Neural cell (in vitro differentiated cells): ENCODE measurements around the gene INVS. TPM values are rescaled to one million over a fixed set of nuclear protein-coding genes. Genes with fewer than 3 reads are reported as not detected.

Experiments used
- H2AFZ ChIP-seq: fragments of 200-600, 300-800 bp; sonication (generic), shearing (Covaris generic); 2 replicates; pipeline ENCODE4 v1.6.0; 2014; ENCODE audit warnings: low read depth, mild to moderate bottlenecking, antibody characterized with exemption, low read length, moderate library complexity
- H3F3A ChIP-seq: fragments of 200-600 bp; shearing (Covaris generic); 2 replicates; pipeline ENCODE4 v1.6.1; 2016; ENCODE audit warnings: mild to moderate bottlenecking, moderate library complexity, mixed read lengths, antibody characterized with exemption, low read length; ENCODE audit not compliant: insufficient read depth, poor library complexity, severe bottlenecking
- H3K27ac ChIP-seq: fragments of 200-600, 300-800 bp; sonication (generic), shearing (Covaris generic); 2 replicates; pipeline ENCODE4 v1.5.1; 2014; ENCODE audit warnings: mild to moderate bottlenecking, low read length, moderate library complexity
- H3K27me3 ChIP-seq: fragments of 300-800, 200-600 bp; sonication (generic), shearing (Covaris generic); 2 replicates; pipeline ENCODE4 v1.6.0; 2014; ENCODE audit warnings: mild to moderate bottlenecking, low read depth, low read length, moderate library complexity; ENCODE audit not compliant: insufficient read depth
- H3K36me3 ChIP-seq: fragments of 300-800, 200-600 bp; sonication (generic), shearing (Covaris generic); 2 replicates; pipeline ENCODE4 v1.5.1; 2014; ENCODE audit warnings: mild to moderate bottlenecking, antibody characterized with exemption, low read length, moderate library complexity; ENCODE audit not compliant: insufficient read depth
- H3K4me2 ChIP-seq: fragments of 300-800, 200-600 bp; sonication (generic), shearing (Covaris generic); 2 replicates; pipeline ENCODE4 v1.6.0; 2014; ENCODE audit warnings: mild to moderate bottlenecking, low read length
- H3K4me3 ChIP-seq: fragments of 300-800, 200-600 bp; sonication (generic), shearing (Covaris generic); 2 replicates; pipeline ENCODE4 v1.5.1; 2014; ENCODE audit warnings: mild to moderate bottlenecking, low read length, moderate library complexity
- H3K79me2 ChIP-seq: fragments of 200-600 bp; shearing (Covaris generic); replicated peaks from 2 replicates; pipeline ENCODE4 v1.6.0; 2014; ENCODE audit warnings: mild to moderate bottlenecking, low read length, moderate library complexity; ENCODE audit not compliant: insufficient read depth
- H3K9ac ChIP-seq: fragments of 300-800, 200-600 bp; sonication (generic), shearing (Covaris generic); 2 replicates; pipeline ENCODE4 v1.6.1; 2016; ENCODE audit warnings: mild to moderate bottlenecking, low read length, mixed read lengths
- H3K9me2 ChIP-seq: fragments of 200-600 bp; shearing (Covaris generic); 2 replicates; pipeline ENCODE4 v1.6.1; 2016; ENCODE audit warnings: mild to moderate bottlenecking, low read length, mixed read lengths; ENCODE audit not compliant: insufficient read depth
- H3K9me3 ChIP-seq: fragments of 200-600, 300-800 bp; sonication (generic), shearing (Covaris generic); 2 replicates; pipeline ENCODE4 v1.6.1; 2016; ENCODE audit warnings: mild to moderate bottlenecking, mixed run types, low read length, moderate library complexity, mixed read lengths
- H4K20me1 ChIP-seq: fragments of 200-600 bp; shearing (Covaris generic); 2 replicates; pipeline ENCODE4 v1.6.1; 2016; ENCODE audit warnings: mild to moderate bottlenecking, mixed run types; ENCODE audit not compliant: insufficient read depth
- CTCF ChIP-seq: fragments of 450-650 bp; IDR thresholded peaks from 2 replicates; pipeline ENCODE4 v1.5.1; 2014; ENCODE audit warnings: antibody characterized with exemption, mild to moderate bottlenecking, moderate library complexity; ENCODE audit not compliant: poor library complexity, severe bottlenecking
- EP300 ChIP-seq: fragments of 450-650 bp; conservative IDR thresholded peaks from 2 replicates; pipeline ENCODE4 v1.6.1; 2014; ENCODE audit warnings: antibody characterized with exemption, mild to moderate bottlenecking, moderate library complexity; ENCODE audit not compliant: poor library complexity, severe bottlenecking
- EZH2 ChIP-seq: fragments of 200-600, 300-800 bp; shearing (Covaris generic), sonication (generic); IDR thresholded peaks from 2 replicates; pipeline ENCODE4 v1.6.1; 2014; ENCODE audit warnings: antibody characterized with exemption, low read length, borderline replicate concordance, mild to moderate bottlenecking; ENCODE audit not compliant: insufficient read depth, poor library complexity, severe bottlenecking
- MXI1 ChIP-seq: fragments of 450-650 bp; conservative IDR thresholded peaks from 2 replicates; pipeline ENCODE4 v1.6.1; 2014; ENCODE audit warnings: antibody characterized with exemption, mild to moderate bottlenecking; ENCODE audit not compliant: poor library complexity, severe bottlenecking
- POLR2AphosphoS5 ChIP-seq: IDR thresholded peaks from 2 replicates; pipeline ENCODE4 v1.6.1; 2012
- RAD21 ChIP-seq: fragments of 450-650 bp; conservative IDR thresholded peaks from 2 replicates; pipeline ENCODE4 v1.6.1; 2014; ENCODE audit warnings: antibody characterized with exemption, mild to moderate bottlenecking, moderate library complexity
- REST ChIP-seq: IDR thresholded peaks from 2 replicates; pipeline ENCODE4 v1.6.1; 2012; ENCODE audit warnings: borderline replicate concordance
- SMC3 ChIP-seq: fragments of 450-650 bp; conservative IDR thresholded peaks from 2 replicates; pipeline ENCODE4 v1.6.1; 2014; ENCODE audit warnings: antibody characterized with exemption, mild to moderate bottlenecking, moderate library complexity; ENCODE audit not compliant: poor library complexity
- TAF1 ChIP-seq: IDR thresholded peaks from 2 replicates; pipeline ENCODE4 v1.6.1; 2012; ENCODE audit warnings: low read depth
- polyA plus RNA-seq: library from polyadenylated mRNA; depleted of rRNA; stranded (reverse); fragments of >200 nt; gene quantifications from 2 replicates; pipeline ENCODE4 v1.2.3, GENCODE V29; 2014

Gene INVS
- polyA plus RNA-seq, 1 donor from 2014 or later = 11.3 TPM

- TF ChIP-seq RAD21 (no peak), REST (no peak), CTCF (no peak), TAF1 (no peak), MXI1 (no peak), SMC3 (no peak), EZH2 (no peak), POLR2AphosphoS5 (no peak), EP300 (no peak)
- H3K9me3 ChIP-seq = no peaks in the 10 kb centered on the region
- H3K27me3 ChIP-seq = no peaks in the 10 kb centered on the region
- H4K20me1 ChIP-seq = no peaks in the 10 kb centered on the region
- H3K4me3 ChIP-seq = no peak overlapping the region
- H3F3A ChIP-seq = no peaks in the 10 kb centered on the region
- no peak overlapping the region for H2AFZ ChIP-seq
- no peaks in the 10 kb centered on the region for H3K36me3 ChIP-seq
- no peaks in the 10 kb centered on the region for H3K9me2 ChIP-seq
- H3K4me2 ChIP-seq = no peak overlapping the region
- H3K9ac ChIP-seq = no peak overlapping the region
- no peak overlapping the region for H3K27ac ChIP-seq
- no peaks in the 10 kb centered on the region for H3K79me2 ChIP-seq
Observed at GRCh38 chr9:100071271-100071670, 27.8 kb upstream of the INVS start.

- Histone ChIP-seq H3K27ac (no peak overlapping the region), H3K36me3 (no peaks in the 10 kb centered on the region), H3K9me3 (no peaks in the 10 kb centered on the region), H4K20me1 (no peaks in the 10 kb centered on the region), H3K4me3 (no peak overlapping the region), H3K79me2 (no peaks in the 10 kb centered on the region), H3K9me2 (no peaks in the 10 kb centered on the region), H3K4me2 (no peak overlapping the region), H3F3A (no peaks in the 10 kb centered on the region), H2AFZ (no peak overlapping the region), H3K27me3 (no peaks in the 10 kb centered on the region), H3K9ac (no peak overlapping the region)
- TF ChIP-seq TAF1 (no peak), EP300 (no peak), MXI1 (no peak), RAD21 (no peak), SMC3 (no peak)
Observed at GRCh38 chr9:100072805-100073204, 26.2 kb upstream of the INVS start.

GRCh38 chr9:100074093-100074492 is 24.9 kb upstream of the INVS start:
- TF ChIP-seq EZH2 (no peak), MXI1 (no peak), POLR2AphosphoS5 (no peak), TAF1 (no peak), REST (no peak), SMC3 (no peak), CTCF (no peak), RAD21 (no peak), EP300 (no peak)
- H4K20me1 ChIP-seq = no peaks in the 10 kb centered on the region
- no peaks in the 10 kb centered on the region for H3K79me2 ChIP-seq

More at GRCh38 chr9:100074093-100074492, 24.9 kb upstream of the INVS start:
- H3K9me3 ChIP-seq = no peaks in the 10 kb centered on the region
- no peak overlapping the region for H3K4me3 ChIP-seq
- no peak overlapping the region for H3K4me2 ChIP-seq
- H2AFZ ChIP-seq = no peak overlapping the region
- H3K36me3 ChIP-seq = no peaks in the 10 kb centered on the region
- H3K27me3 ChIP-seq = no peaks in the 10 kb centered on the region
- H3F3A ChIP-seq = no peaks in the 10 kb centered on the region
- no peaks in the 10 kb centered on the region for H3K9me2 ChIP-seq
- no peak overlapping the region for H3K9ac ChIP-seq
- no peak overlapping the region for H3K27ac ChIP-seq
